ENCODE results near the gene AGMO. TPM values are rescaled to one million over a fixed set of nuclear protein-coding genes. Genes with fewer than 3 reads are reported as not detected.

AGMO gene
- total and polyA plus RNA-seq, 2 of the 8 experiments (the other 6 are each of a cell fraction or from before 2014, with no cell fraction given), result 0.22 to 0.45 TPM

DNA sequence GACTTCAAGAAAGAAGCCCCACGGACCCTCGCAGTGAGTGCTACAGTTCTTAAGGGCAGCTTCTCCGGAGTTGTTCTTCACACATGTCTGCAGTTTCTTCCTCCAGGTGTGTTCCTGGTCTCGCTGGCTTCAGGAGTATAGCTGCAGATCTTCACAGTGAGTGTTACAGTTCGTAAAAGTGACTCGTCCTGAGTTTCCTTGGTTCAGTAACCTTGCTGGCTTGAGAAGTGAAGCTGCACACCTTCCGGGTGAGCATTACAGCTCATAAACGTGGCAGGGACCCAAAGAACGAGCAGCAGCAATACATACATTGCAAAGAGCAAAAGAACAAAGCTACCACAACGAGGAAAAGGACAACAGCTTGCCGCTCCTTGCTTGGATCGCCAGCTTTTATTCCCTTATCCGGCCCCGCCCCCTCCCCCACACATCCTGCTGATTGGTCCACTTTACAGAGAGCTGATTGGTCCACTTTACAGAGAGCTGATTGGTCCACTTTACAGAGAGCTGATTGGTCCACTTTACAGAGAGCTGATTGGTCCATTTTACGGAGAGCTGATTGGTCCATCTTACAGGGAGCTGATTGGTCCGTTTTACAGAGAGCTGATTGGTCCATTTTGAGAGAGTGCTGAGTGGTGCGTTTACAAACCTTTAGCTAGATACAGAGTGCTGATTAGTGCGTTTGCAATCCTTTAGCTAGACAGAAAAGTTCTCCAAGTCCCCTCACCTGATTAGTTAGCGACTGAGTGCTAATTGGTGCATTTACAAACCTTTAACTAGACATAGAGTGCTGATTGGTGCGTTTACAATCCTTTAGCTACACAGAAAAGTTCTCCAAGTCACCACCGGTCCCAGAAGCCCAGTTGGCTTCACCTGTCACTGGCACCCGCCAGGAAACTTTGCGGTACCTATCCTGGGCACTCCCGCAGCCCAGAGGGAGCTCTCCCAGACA is 165.3 kb downstream of the AGMO start:
- 95% methylated on average over 24 of the region's 24 CpGs; no CpG with 5 or more reads in 1 of the 2 experiments for WGBS, 2 experiments (ENCODE audit: extremely low coverage in 1 of 2, insufficient coverage in 1 of 2, insufficient read length in 1 of 2, insufficient replicate concordance in 2 of 2, low coverage in 1 of 2, low lambda C conversion rate in 2 of 2, missing lambda C conversion rate in 1 of 2)
- Histone ChIP-seq H3K36me3 (ENCODE audit: control insufficient read depth in 2 of 4, insufficient read depth in 4 of 4, low read length in 3 of 4) (peaks cover 0 to 3% (median 0%) of the 10 kb centered on the region in 4 experiments; a peak in 1 of 8 replicates), H2BK5ac (ENCODE audit: low read depth, low read length) (no peak overlapping the region), H3K79me1 (ENCODE audit: low read depth, low read length) (no peaks in the 10 kb centered on the region), H2BK15ac (ENCODE audit: low read length) (no peak overlapping the region), H2BK12ac (ENCODE audit: low read depth, low read length) (no peak overlapping the region), H3K4me1 (replicated peaks in 1 of 4; ENCODE audit: control insufficient read depth in 3 of 4, insufficient read depth in 4 of 4, low read length in 3 of 4) (no peaks in the 10 kb centered on the region), H3K23me2 (ENCODE audit: low read depth, low read length) (no peaks in the 10 kb centered on the region), H4K8ac (ENCODE audit: extremely low read depth, insufficient read depth, low read length) (no peak overlapping the region), H3K4me2 (ENCODE audit: insufficient read depth in 1 of 2, low read depth in 2 of 2, low read length in 2 of 2) (no peak overlapping the region), H3K23ac (ENCODE audit: insufficient read length) (no peak overlapping the region), H3K14ac (ENCODE audit: insufficient read length) (no peak overlapping the region), H2BK120ac (replicated peaks; ENCODE audit: low read depth, low read length) (no peak overlapping the region), H3K79me2 (ENCODE audit: control insufficient read depth in 1 of 2, insufficient read depth in 2 of 2, low read length in 2 of 2) (no peaks in the 10 kb centered on the region), H3K27ac (ENCODE audit: low read depth, low read length) (no peak overlapping the region), H3K4me3 (ENCODE audit: extremely low read depth in 1 of 4, insufficient read depth in 2 of 4, low read depth in 3 of 4, low read length in 4 of 4) (no peak overlapping the region), H4K5ac (ENCODE audit: insufficient read length, low read depth, low read length) (no peak overlapping the region), H3K9me3 (ENCODE audit: insufficient read depth in 2 of 2, low read depth in 1 of 2, low read length in 1 of 2) (peaks cover 0 to 6% of the 10 kb centered on the region in 2 experiments; a peak in 1 of 4 replicates), H3K4ac (replicated peaks; ENCODE audit: insufficient read length, low read depth, low read length) (no peak overlapping the region), H2AK5ac (ENCODE audit: low read depth, low read length) (no peak overlapping the region), H3K18ac (ENCODE audit: extremely low read depth, low read length) (no peak overlapping the region), H2AFZ (ENCODE audit: low read length) (peak overlapping the region; percentile 16; the same call in 1 of the 2 replicates), H2BK20ac (ENCODE audit: low read length) (no peak overlapping the region), H3K56ac (replicated peaks; ENCODE audit: insufficient read length, low read depth, low read length) (no peak overlapping the region), H3K27me3 (replicated peaks in 1 of 4; ENCODE audit: control insufficient read depth in 3 of 4, extremely low read depth in 1 of 4, insufficient read depth in 3 of 4, low read length in 3 of 4) (no peaks in the 10 kb centered on the region), H4K20me1 (replicated peaks in 1 of 2; ENCODE audit: control insufficient read depth in 1 of 2, insufficient read depth in 2 of 2, low read length in 2 of 2) (no peaks in the 10 kb centered on the region), H4K91ac (replicated peaks; ENCODE audit: insufficient read length, low read length) (no peak overlapping the region), H3K9ac (replicated peaks in 1 of 4; ENCODE audit: extremely low read depth in 1 of 4, low read depth in 3 of 4, low read length in 3 of 4) (no peak overlapping the region)
- CTCF ChIA-PET (ENCODE audit: partially characterized antibody), result interaction anchor here (0.7 to 1.5 kb wide), 3 partner anchors 253 to 692 kb away, joined by 3 read pairs; no protein-coding TSS in a partner anchor
- POLR2A ChIA-PET (ENCODE audit: partially characterized antibody), result no interaction called here
- DNase-seq (ENCODE audit: low read depth in 1 of 2, low spot score in 2 of 2) (no peak), FAIRE-seq (no peak)
- TF ChIP-seq GTF2F1 (IDR thresholded peaks at IDR 0.05; ENCODE audit: borderline replicate concordance, low read depth, low read length) (no peak), CEBPB (IDR thresholded peaks at IDR 0.05; ENCODE audit: low read depth, low read length) (no peak), SIRT6 (IDR thresholded peaks at IDR 0.05; ENCODE audit: low read length) (no peak), RXRA (IDR thresholded peaks at IDR 0.05; ENCODE audit: insufficient read depth, low read depth, low read length) (no peak), CREB1 (IDR thresholded peaks at IDR 0.05) (no peak), POLR2A (IDR thresholded peaks at IDR 0.05; ENCODE audit: control extremely low read depth in 1 of 2, low read depth in 2 of 2, low read length in 2 of 2) (no peak), CTBP2 (IDR thresholded peaks at IDR 0.05; ENCODE audit: borderline replicate concordance, insufficient read depth, insufficient read length, low read length) (no peak), RBBP5 (IDR thresholded peaks at IDR 0.05; ENCODE audit: borderline replicate concordance, low read depth, low read length) (no peak), PHF8 (conservative IDR thresholded peaks at IDR 0.05; ENCODE audit: low read depth, low read length) (no peak), ATF2 (IDR thresholded peaks at IDR 0.05; ENCODE audit: low read length) (no peak)
